Osteocyte (in vitro differentiated cells): ENCODE results near the gene CFAP77. TPM values are rescaled to one million over a fixed set of nuclear protein-coding genes. Genes with fewer than 3 reads are reported as not detected.

Source experiments
- DNase-seq: peaks from one replicate; pipeline ENCODE4 v3.0.0; 2021; ENCODE audit warnings: mixed read lengths; ENCODE audit not compliant: unreplicated experiment; ENCODE audit errors: extremely low spot score
- H3K27ac Mint-ChIP-seq: one replicate; pipeline ENCODE4 v1.8.0; 2021; ENCODE audit warnings: mild to moderate bottlenecking, mixed read lengths; ENCODE audit not compliant: unreplicated experiment
- H3K27me3 Mint-ChIP-seq: one replicate; pipeline ENCODE4 v1.8.0; 2021; ENCODE audit warnings: mixed read lengths; ENCODE audit not compliant: unreplicated experiment
- H3K36me3 Mint-ChIP-seq: one replicate; pipeline ENCODE4 v1.8.0; 2021; ENCODE audit warnings: mixed read lengths; ENCODE audit not compliant: unreplicated experiment
- H3K4me1 Mint-ChIP-seq: one replicate; pipeline ENCODE4 v1.8.0; 2021; ENCODE audit warnings: mixed read lengths; ENCODE audit not compliant: unreplicated experiment
- H3K4me3 Mint-ChIP-seq: one replicate; pipeline ENCODE4 v1.8.0; 2021; ENCODE audit warnings: mild to moderate bottlenecking, moderate library complexity, mixed read lengths; ENCODE audit not compliant: unreplicated experiment
- H3K9me3 Mint-ChIP-seq: one replicate; pipeline ENCODE4 v1.8.0; 2021; ENCODE audit warnings: mixed read lengths; ENCODE audit not compliant: unreplicated experiment
- total RNA-seq: library from RNA; stranded (reverse); gene quantifications from 2 replicates; pipeline ENCODE4 v1.2.1, GENCODE V29; 2021
- TF ChIP-seq, protein P1 (sequence below): fragments of 200-600 bp; sonication (generic); IDR thresholded peaks from 2 replicates; pipeline ENCODE4 v1.5.0; 2021; ENCODE audit warnings: antibody characterized with exemption, mild to moderate bottlenecking, moderate library complexity

The CFAP77 gene
- total RNA-seq, 1 donor from 2014 or later, result 0.48 TPM

GRCh38 chr9:132518626-132519025, 108.6 kb downstream of the CFAP77 start:
- Mint-ChIP-seq H3K4me3 (no peak overlapping the region), H3K9me3 (no peaks in the 10 kb centered on the region), H3K36me3 (no peaks in the 10 kb centered on the region), H3K27me3 (peaks cover 5% of the 10 kb centered on the region), H3K4me1 (no peaks in the 10 kb centered on the region), H3K27ac (no peak overlapping the region)
- DNase-seq, result no peak
- TF ChIP-seq, protein P1, sequence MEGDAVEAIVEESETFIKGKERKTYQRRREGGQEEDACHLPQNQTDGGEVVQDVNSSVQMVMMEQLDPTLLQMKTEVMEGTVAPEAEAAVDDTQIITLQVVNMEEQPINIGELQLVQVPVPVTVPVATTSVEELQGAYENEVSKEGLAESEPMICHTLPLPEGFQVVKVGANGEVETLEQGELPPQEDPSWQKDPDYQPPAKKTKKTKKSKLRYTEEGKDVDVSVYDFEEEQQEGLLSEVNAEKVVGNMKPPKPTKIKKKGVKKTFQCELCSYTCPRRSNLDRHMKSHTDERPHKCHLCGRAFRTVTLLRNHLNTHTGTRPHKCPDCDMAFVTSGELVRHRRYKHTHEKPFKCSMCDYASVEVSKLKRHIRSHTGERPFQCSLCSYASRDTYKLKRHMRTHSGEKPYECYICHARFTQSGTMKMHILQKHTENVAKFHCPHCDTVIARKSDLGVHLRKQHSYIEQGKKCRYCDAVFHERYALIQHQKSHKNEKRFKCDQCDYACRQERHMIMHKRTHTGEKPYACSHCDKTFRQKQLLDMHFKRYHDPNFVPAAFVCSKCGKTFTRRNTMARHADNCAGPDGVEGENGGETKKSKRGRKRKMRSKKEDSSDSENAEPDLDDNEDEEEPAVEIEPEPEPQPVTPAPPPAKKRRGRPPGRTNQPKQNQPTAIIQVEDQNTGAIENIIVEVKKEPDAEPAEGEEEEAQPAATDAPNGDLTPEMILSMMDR, result no peak

GRCh38 chr9:132519033-132519432, 109.0 kb downstream of the CFAP77 start:
- TF ChIP-seq, protein P1, result no peak
- H3K36me3 Mint-ChIP-seq, result no peaks in the 10 kb centered on the region
- DNase-seq, result no peak
- no peaks in the 10 kb centered on the region for H3K4me1 Mint-ChIP-seq
- H3K27ac Mint-ChIP-seq, result no peak overlapping the region
- H3K9me3 Mint-ChIP-seq, result no peaks in the 10 kb centered on the region
- H3K4me3 Mint-ChIP-seq, result no peak overlapping the region
- H3K27me3 Mint-ChIP-seq, result peaks cover 3% of the 10 kb centered on the region

DNA sequence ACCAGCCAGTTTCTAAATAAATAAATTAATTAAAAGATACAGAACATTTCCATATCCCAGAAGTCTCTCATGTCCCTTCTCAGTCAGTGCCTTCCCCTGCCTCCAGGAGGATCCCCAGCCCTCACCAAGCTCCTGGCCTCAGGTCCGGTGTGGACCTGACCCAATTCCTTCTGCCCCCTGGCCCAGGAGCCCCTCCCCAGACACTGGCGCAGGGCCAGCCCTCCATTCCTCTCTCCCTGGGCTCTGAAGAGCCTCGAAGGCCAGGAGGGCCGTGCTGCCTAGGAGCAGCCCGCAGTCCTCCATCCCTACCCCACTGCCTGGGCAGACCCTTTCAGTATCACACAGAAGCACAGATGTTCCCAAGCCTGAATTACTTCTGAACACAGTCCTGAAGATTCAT, 110.6 kb downstream of the CFAP77 start:
- peaks cover 8% of the 10 kb centered on the region for H3K27me3 Mint-ChIP-seq
- no peaks in the 10 kb centered on the region for H3K36me3 Mint-ChIP-seq
- no peaks in the 10 kb centered on the region for H3K9me3 Mint-ChIP-seq
- no peak overlapping the region for H3K4me3 Mint-ChIP-seq
- DNase-seq, result no peak
- TF ChIP-seq, protein P1, result no peak
- H3K4me1 Mint-ChIP-seq, result no peaks in the 10 kb centered on the region
- H3K27ac Mint-ChIP-seq, result no peak overlapping the region

GRCh38 chr9:132525308-132526023, 115.5 kb downstream of the CFAP77 start:
- H3K4me1 Mint-ChIP-seq, result no peaks in the 10 kb centered on the region
- H3K36me3 Mint-ChIP-seq, result no peaks in the 10 kb centered on the region
- H3K27me3 Mint-ChIP-seq, result peaks cover 10% of the 10 kb centered on the region
- no peak overlapping the region for H3K27ac Mint-ChIP-seq
- no peak for DNase-seq
- TF ChIP-seq, protein P1, result no peak
- no peak overlapping the region for H3K4me3 Mint-ChIP-seq
- no peaks in the 10 kb centered on the region for H3K9me3 Mint-ChIP-seq

DNA sequence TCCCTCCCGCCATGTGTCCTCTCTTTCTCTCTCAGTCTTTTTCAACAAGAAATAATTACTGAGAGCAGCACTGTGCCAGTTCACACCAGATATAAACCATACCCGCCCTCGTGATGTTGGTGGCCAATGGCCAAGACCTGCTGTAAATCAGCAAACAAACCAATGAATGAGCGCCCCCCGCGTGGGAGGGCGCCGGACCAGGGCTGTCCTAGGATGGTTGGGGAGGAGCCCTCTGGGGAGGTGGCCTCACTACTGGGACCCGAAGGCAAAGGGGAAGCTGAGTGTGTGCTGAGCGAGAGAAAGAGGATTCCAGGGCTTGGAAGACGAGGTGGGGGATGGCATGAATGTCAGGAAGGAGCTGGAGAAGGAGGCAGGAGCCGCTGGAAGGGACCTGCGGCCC, 121.2 kb downstream of the CFAP77 start:
- Mint-ChIP-seq H3K9me3 (peaks cover 7% of the 10 kb centered on the region), H3K4me3 (no peak overlapping the region), H3K36me3 (peaks cover 1% of the 10 kb centered on the region), H3K27me3 (peaks cover 19% of the 10 kb centered on the region), H3K4me1 (no peaks in the 10 kb centered on the region), H3K27ac (no peak overlapping the region)
- no peak for DNase-seq
- TF ChIP-seq, protein P1, result no peak
